ENCODE measurements around the gene HIVEP3. TPM values are rescaled to one million over a fixed set of nuclear protein-coding genes. Genes with fewer than 3 reads are reported as not detected.

The HIVEP3 gene
- polyA plus RNA-seq, 3 donors, result 1.3 to 18.5 (median 4.6) TPM

GRCh38 chr1:41618871-41619270, 299.9 kb downstream of the HIVEP3 start:
- no peak overlapping the region for H3K27ac ChIP-seq (ENCODE audit: low read depth, low read length)
- WGBS, 3 donors, result 89 to 94% (median 92%) methylated on average over 6 of the region's 6 CpGs

- H3K27ac ChIP-seq (ENCODE audit: low read depth, low read length), result no peak overlapping the region
- WGBS, 3 donors, result 46 to 63% (median 46%) methylated on average over 14 of the region's 14 CpGs
These were observed 300.5 kb downstream of the HIVEP3 start for GRCh38 chr1:41618066-41618825.

- no peak overlapping the region for H3K27ac ChIP-seq (ENCODE audit: low read depth, low read length)
- WGBS, 3 donors, result 74 to 88% (median 88%) methylated on average over 5 of the region's 5 CpGs
These were observed 301.4 kb downstream of the HIVEP3 start for GRCh38 chr1:41617336-41617735.

- WGBS, 3 donors, result 95 to 96% (median 96%) methylated on average over 2 of the region's 2 CpGs
These were observed 302.2 kb downstream of the HIVEP3 start for GRCh38 chr1:41616563-41616962.

GRCh38 chr1:41615981-41616380, 302.7 kb downstream of the HIVEP3 start:
- 97 to 100% (median 99%) methylated on average over 2 of the region's 2 CpGs for WGBS, 3 donors
- no peak overlapping the region for H3K27ac ChIP-seq (ENCODE audit: low read depth, low read length)

More at GRCh38 chr1:41616563-41616962, 302.2 kb downstream of the HIVEP3 start:
- no peak overlapping the region for H3K27ac ChIP-seq (ENCODE audit: low read depth, low read length)

GRCh38 chr1:41615316-41615715, 303.4 kb downstream of the HIVEP3 start:
- 90 to 94% (median 93%) methylated on average over 8 of the region's 8 CpGs for WGBS, 3 donors
- no peak overlapping the region for H3K27ac ChIP-seq (ENCODE audit: low read depth, low read length)

- WGBS, 3 donors, result 91 to 92% (median 91%) methylated on average over 6 of the region's 6 CpGs
- no peak overlapping the region for H3K27ac ChIP-seq (ENCODE audit: low read depth, low read length)
These were observed 303.9 kb downstream of the HIVEP3 start for GRCh38 chr1:41614818-41615217.

GRCh38 chr1:41613689-41614574, 304.8 kb downstream of the HIVEP3 start:
- H3K27ac ChIP-seq (ENCODE audit: low read depth, low read length), result no peak overlapping the region
- 86 to 92% (median 87%) methylated on average over 10 of the region's 10 CpGs for WGBS, 3 donors

GRCh38 chr1:41612953-41613352, 305.8 kb downstream of the HIVEP3 start:
- WGBS, 3 donors, result 89 to 93% (median 89%) methylated on average over 9 of the region's 9 CpGs
- no peak overlapping the region for H3K27ac ChIP-seq (ENCODE audit: low read depth, low read length)

GRCh38 chr1:41611932-41612450, 306.7 kb downstream of the HIVEP3 start:
- H3K27ac ChIP-seq (ENCODE audit: low read depth, low read length), result no peak overlapping the region
- WGBS, 3 donors, result 88 to 92% (median 91%) methylated on average over 6 of the region's 6 CpGs

- no peak overlapping the region for H3K27ac ChIP-seq (ENCODE audit: low read depth, low read length)
- whole genome bisulfite sequencing, 3 donors, result 80 to 91% (median 89%) methylated on average over 17 of the region's 17 CpGs
These were observed 307.4 kb downstream of the HIVEP3 start for GRCh38 chr1:41611068-41611931.

- 93 to 96% (median 95%) methylated on average over 4 of the region's 4 CpGs for WGBS, 3 donors
- H3K27ac ChIP-seq (ENCODE audit: low read depth, low read length), result no peak overlapping the region
These were observed 308.4 kb downstream of the HIVEP3 start for GRCh38 chr1:41610361-41610760.

GRCh38 chr1:41609166-41609883, 309.4 kb downstream of the HIVEP3 start:
- H3K27ac ChIP-seq (ENCODE audit: low read depth, low read length), result no peak overlapping the region
- 91 to 97% (median 95%) methylated on average over 10 of the region's 10 CpGs for WGBS, 3 donors

GRCh38 chr1:41608211-41608610, 310.5 kb downstream of the HIVEP3 start:
- H3K27ac ChIP-seq (ENCODE audit: low read depth, low read length), result no peak overlapping the region
- WGBS, 3 donors, result 48 to 75% (median 53%) methylated on average over 4 of the region's 4 CpGs

GRCh38 chr1:41607808-41608207, 310.9 kb downstream of the HIVEP3 start:
- WGBS, 3 donors, result 73 to 83% (median 75%) methylated on average over 5 of the region's 5 CpGs
- H3K27ac ChIP-seq (ENCODE audit: low read depth, low read length), result no peak overlapping the region

- H3K27ac ChIP-seq (ENCODE audit: low read depth, low read length), result no peak overlapping the region
- 64 to 71% (median 69%) methylated on average over 5 of the region's 5 CpGs for WGBS, 3 donors
These were observed 318.8 kb downstream of the HIVEP3 start for GRCh38 chr1:41599912-41600311.

GRCh38 chr1:41598325-41598724, 320.4 kb downstream of the HIVEP3 start:
- no peak overlapping the region for H3K27ac ChIP-seq (ENCODE audit: low read depth, low read length)
- 95 to 100% (median 96%) methylated on average over 3 of the region's 3 CpGs for WGBS, 3 donors

Measured in adipose tissue (tissue), 3 donors.